Measurements from ENCODE around the gene CAPG.

CAPG gene

GRCh38 chr2:85405201-85406059 lies 4.7 kb downstream of the CAPG start:
- Histone ChIP-seq H3K4me3 (no peak overlapping the region), H3K9me3 (peaks cover 10% of the 10 kb centered on the region), H3K27me3 (ENCODE audit: low read depth) (no peaks in the 10 kb centered on the region), H3K4me1 (peaks cover 6% of the 10 kb centered on the region), H3K36me3 (replicated peaks) (no peaks in the 10 kb centered on the region)
- in situ Hi-C loops (cut with MboI; ENCODE audit: low sequenced_read_pairs): no loop called here
- DNase-seq (ENCODE audit: low spot score in 2 of 2): no peak

- Histone ChIP-seq H3K27me3 (ENCODE audit: low read depth) (no peaks in the 10 kb centered on the region), H3K36me3 (replicated peaks) (no peaks in the 10 kb centered on the region), H3K4me1 (no peaks in the 10 kb centered on the region; the same call in 1 of the 2 replicates), H3K9me3 (peaks cover 10% of the 10 kb centered on the region), H3K4me3 (no peak overlapping the region)
- in situ Hi-C loops (cut with MboI; ENCODE audit: low sequenced_read_pairs): no loop called here
- DNase-seq (ENCODE audit: low spot score in 2 of 2): no peak
Observed at GRCh38 chr2:85401844-85402243, 8.3 kb downstream of the CAPG start.

GRCh38 chr2:85401464-85401805 lies 8.7 kb downstream of the CAPG start:
- Histone ChIP-seq H3K9me3 (peaks cover 10% of the 10 kb centered on the region), H3K36me3 (replicated peaks) (no peaks in the 10 kb centered on the region), H3K4me3 (no peak overlapping the region), H3K4me1 (no peaks in the 10 kb centered on the region; the same call in 1 of the 2 replicates), H3K27me3 (ENCODE audit: low read depth) (no peaks in the 10 kb centered on the region)
- DNase-seq (ENCODE audit: low spot score in 2 of 2): no peak
- in situ Hi-C loops (cut with MboI; ENCODE audit: low sequenced_read_pairs): no loop called here

GRCh38 chr2:85400541-85401463 lies 9.4 kb downstream of the CAPG start:
- H3K4me1 ChIP-seq: no peaks in the 10 kb centered on the region; the same call in 1 of the 2 replicates

DNA sequence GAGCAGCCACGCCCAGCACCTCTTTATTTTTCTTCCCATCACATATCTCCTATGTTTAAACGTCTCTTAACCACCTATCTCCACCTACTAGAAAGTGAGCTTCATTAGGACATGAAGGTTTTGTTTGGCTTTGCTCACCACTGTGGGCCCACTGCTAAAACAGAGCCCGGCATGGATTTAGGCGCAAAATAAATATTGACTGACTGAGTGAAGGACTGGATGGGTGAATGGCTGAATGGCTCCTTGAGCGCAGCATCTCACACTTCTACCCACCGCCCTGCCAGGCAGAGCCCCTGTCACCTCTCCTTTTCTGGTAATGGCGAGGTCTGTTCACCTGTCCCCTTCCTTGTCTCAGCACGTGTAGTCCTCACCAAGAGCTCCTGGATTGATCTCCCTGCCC lies 10.1 kb downstream of the CAPG start:
- in situ Hi-C loops (cut with MboI; ENCODE audit: low sequenced_read_pairs): no loop called here
- Histone ChIP-seq H3K36me3 (replicated peaks) (no peaks in the 10 kb centered on the region), H3K9me3 (peaks cover 10% of the 10 kb centered on the region), H3K4me3 (no peak overlapping the region), H3K27me3 (ENCODE audit: low read depth) (no peaks in the 10 kb centered on the region), H3K4me1 (no peaks in the 10 kb centered on the region; the same call in 1 of the 2 replicates)
- no peak for DNase-seq (ENCODE audit: low spot score in 2 of 2)

More at GRCh38 chr2:85400541-85401463, 9.4 kb downstream of the CAPG start:
- Histone ChIP-seq H3K9me3 (peaks cover 10% of the 10 kb centered on the region), H3K27me3 (ENCODE audit: low read depth) (no peaks in the 10 kb centered on the region), H3K36me3 (replicated peaks) (no peaks in the 10 kb centered on the region), H3K4me3 (no peak overlapping the region)
- in situ Hi-C loops (cut with MboI; ENCODE audit: low sequenced_read_pairs): no loop called here
- no peak for DNase-seq (ENCODE audit: low spot score in 2 of 2)

- DNase-seq (ENCODE audit: low spot score in 2 of 2): no peak
- peaks cover 5% of the 10 kb centered on the region for H3K9me3 ChIP-seq
- H3K4me1 ChIP-seq: no peaks in the 10 kb centered on the region
- in situ Hi-C loops (cut with MboI; ENCODE audit: low sequenced_read_pairs): no loop called here
- no peak overlapping the region for H3K4me3 ChIP-seq
- H3K36me3 ChIP-seq (replicated peaks): no peaks in the 10 kb centered on the region
- no peaks in the 10 kb centered on the region for H3K27me3 ChIP-seq (ENCODE audit: low read depth)
Observed at GRCh38 chr2:85399183-85399455, 11.0 kb downstream of the CAPG start.

DNA sequence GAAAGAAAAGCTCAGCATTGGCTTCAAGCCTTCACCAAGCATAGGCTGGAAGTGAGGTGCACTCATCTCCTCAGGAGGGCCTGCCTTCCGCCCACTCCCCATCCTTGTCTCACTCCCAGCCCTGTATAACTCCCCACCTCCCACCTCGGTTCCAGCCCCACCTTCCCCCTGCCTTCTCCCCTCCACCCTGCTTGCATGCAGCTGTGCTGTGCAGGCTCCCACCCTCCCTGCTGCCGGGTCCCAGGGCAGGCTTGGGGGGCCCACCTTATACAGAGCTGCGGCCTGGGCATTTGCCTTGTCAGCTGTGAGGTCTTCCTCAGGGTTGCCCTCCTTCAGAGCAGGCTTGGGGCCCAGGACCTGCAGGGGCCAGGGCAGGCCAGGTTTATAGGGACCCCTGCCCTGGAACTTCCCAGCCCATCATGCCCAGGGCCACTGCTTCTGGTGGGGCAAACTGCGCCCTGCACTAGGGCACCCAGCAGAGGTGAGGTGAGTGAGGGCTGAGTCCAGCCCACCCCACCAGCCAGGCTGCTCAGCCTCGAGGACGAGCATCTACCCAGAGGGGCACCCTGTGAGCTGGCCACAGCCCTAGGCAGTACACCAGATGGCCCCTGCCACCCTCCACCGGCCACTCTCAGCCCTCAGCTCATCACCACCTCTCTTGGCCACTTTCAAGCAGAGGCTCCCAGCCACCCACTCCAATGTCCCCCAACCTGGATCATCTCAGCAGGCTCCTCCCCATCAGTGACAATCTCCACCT lies 11.6 kb downstream of the CAPG start:
- H3K27me3 ChIP-seq (ENCODE audit: low read depth): no peaks in the 10 kb centered on the region
- in situ Hi-C loops (cut with MboI; ENCODE audit: low sequenced_read_pairs): no loop called here
- no peaks in the 10 kb centered on the region for H3K36me3 ChIP-seq (replicated peaks)
- H3K4me1 ChIP-seq: no peaks in the 10 kb centered on the region
- peaks cover 5% of the 10 kb centered on the region for H3K9me3 ChIP-seq
- DNase-seq (ENCODE audit: low spot score in 2 of 2): no peak
- no peak overlapping the region for H3K4me3 ChIP-seq

GRCh38 chr2:85397925-85398331 lies 12.2 kb downstream of the CAPG start:
- Histone ChIP-seq H3K4me1 (no peaks in the 10 kb centered on the region), H3K36me3 (replicated peaks) (no peaks in the 10 kb centered on the region), H3K27me3 (ENCODE audit: low read depth) (no peaks in the 10 kb centered on the region), H3K9me3 (no peaks in the 10 kb centered on the region), H3K4me3 (no peak overlapping the region)
- DNase-seq (ENCODE audit: low spot score in 2 of 2): no peak
- in situ Hi-C loops (cut with MboI; ENCODE audit: low sequenced_read_pairs): no loop called here

GRCh38 chr2:85396531-85397470 lies 13.4 kb downstream of the CAPG start:
- no peak overlapping the region for H3K4me3 ChIP-seq
- no peaks in the 10 kb centered on the region for H3K4me1 ChIP-seq
- no peaks in the 10 kb centered on the region for H3K36me3 ChIP-seq (replicated peaks)
- in situ Hi-C loops (cut with MboI; ENCODE audit: low sequenced_read_pairs): no loop called here
- DNase-seq (ENCODE audit: low spot score in 2 of 2): no peak
- no peaks in the 10 kb centered on the region for H3K9me3 ChIP-seq
- no peaks in the 10 kb centered on the region for H3K27me3 ChIP-seq (ENCODE audit: low read depth)

DNA sequence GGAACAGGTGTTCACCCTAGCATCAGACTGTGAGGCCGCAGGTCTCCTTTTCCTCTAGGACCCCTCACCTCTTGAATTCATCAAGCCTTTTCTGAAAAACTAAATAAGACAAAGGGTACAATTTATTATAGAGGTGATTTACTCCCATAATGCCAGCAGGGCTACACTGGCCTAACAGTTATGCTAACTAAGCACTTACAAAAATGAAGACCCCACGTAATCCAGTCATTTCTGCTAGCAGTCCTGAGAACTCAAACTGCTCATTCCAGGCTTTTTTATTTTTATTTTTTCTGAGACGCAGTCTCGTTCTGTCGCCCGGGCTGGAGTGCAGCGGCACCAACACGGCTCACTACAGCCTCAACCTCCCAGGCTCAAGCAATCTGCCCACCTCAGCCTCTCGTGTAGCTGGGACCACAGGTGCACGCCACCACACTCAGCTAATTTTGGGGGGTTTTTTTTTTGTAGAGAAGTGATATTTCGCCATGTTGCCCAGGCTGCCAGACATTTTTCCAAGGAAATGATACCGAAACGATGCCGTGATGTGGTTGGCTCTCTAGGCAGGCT lies 14.2 kb downstream of the CAPG start:
- no peak for DNase-seq (ENCODE audit: low spot score in 2 of 2)
- Histone ChIP-seq H3K36me3 (replicated peaks) (no peaks in the 10 kb centered on the region; the same call in 1 of the 2 replicates), H3K4me3 (no peak overlapping the region), H3K4me1 (no peaks in the 10 kb centered on the region), H3K27me3 (ENCODE audit: low read depth) (no peaks in the 10 kb centered on the region), H3K9me3 (no peaks in the 10 kb centered on the region)
- in situ Hi-C loops (cut with MboI; ENCODE audit: low sequenced_read_pairs): no loop called here

DNA sequence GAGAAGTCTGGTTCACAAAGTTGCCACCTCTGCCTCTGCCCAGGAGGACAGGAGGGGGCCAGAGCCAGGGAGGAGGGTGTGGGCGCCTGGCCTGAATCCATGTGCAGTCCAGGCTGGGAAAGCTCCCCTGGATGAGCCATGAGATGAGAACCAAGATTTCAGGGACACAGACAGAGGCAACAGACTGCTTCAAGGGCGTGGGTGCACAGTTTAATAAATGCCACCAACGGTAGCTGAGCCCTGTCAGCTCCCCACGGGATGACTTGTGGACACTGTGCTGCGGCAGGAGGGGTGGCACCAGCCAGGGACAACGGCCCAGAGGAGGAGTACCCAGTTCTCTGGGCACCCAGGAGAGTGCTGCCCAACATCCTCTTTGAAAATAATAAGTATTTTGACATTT lies 15.2 kb downstream of the CAPG start:
- Histone ChIP-seq H3K4me3 (no peak overlapping the region), H3K9me3 (no peaks in the 10 kb centered on the region), H3K27me3 (ENCODE audit: low read depth) (no peaks in the 10 kb centered on the region), H3K4me1 (no peaks in the 10 kb centered on the region), H3K36me3 (replicated peaks) (no peaks in the 10 kb centered on the region; the same call in 1 of the 2 replicates)
- in situ Hi-C loops (cut with MboI; ENCODE audit: low sequenced_read_pairs): no loop called here
- DNase-seq (ENCODE audit: low spot score in 2 of 2): no peak

- Histone ChIP-seq H3K9me3 (no peaks in the 10 kb centered on the region), H3K36me3 (replicated peaks) (no peaks in the 10 kb centered on the region; the same call in 1 of the 2 replicates), H3K27me3 (ENCODE audit: low read depth) (no peaks in the 10 kb centered on the region), H3K4me3 (no peak overlapping the region), H3K4me1 (no peaks in the 10 kb centered on the region)
- peak in 1 of 2 experiments; percentile 59 for DNase-seq (ENCODE audit: low spot score in 2 of 2)
- in situ Hi-C loops (cut with MboI; ENCODE audit: low sequenced_read_pairs): no loop called here
Observed at GRCh38 chr2:85394261-85394681, 15.9 kb downstream of the CAPG start.

Data from HAP-1 (cell line).